CD4-positive, alpha-beta memory T cell (primary cell): ENCODE data around the gene PAQR7. TPM values are rescaled to one million over a fixed set of nuclear protein-coding genes. Genes with fewer than 3 reads are reported as not detected.

Experiments used
- CTCF ChIA-PET: fragments of 350-600 bp; sonication (Branson Sonifier 250); formaldehyde crosslinking; loops from one replicate; lab custom pipeline; 2021; ENCODE audit warnings: inconsistent platforms; ENCODE audit not compliant: partially characterized antibody; lab: Charles Lee
- POLR2A ChIA-PET: fragments of 350-600 bp; sonication (Branson Sonifier 250); formaldehyde crosslinking; loops from one replicate; lab custom pipeline; 2021; ENCODE audit not compliant: partially characterized antibody; lab: Charles Lee
- DNase-seq, 5 donors: peaks; one replicate each; pipeline versions ENCODE4 v3.0.0 to v3.0.0-alpha.2; 2020 to 2022; ENCODE audit warnings: mixed read lengths in 1 of 5
- H3K27ac ChIP-seq: one replicate; pipeline ENCODE4 v1.7.0; 2013; ENCODE audit warnings: low read depth, low read length
- H3K27me3 ChIP-seq: 2 replicates; pipeline ENCODE4 v1.7.0; 2013; ENCODE audit warnings: mild to moderate bottlenecking, low read length, moderate library complexity; ENCODE audit not compliant: insufficient read depth
- H3K36me3 ChIP-seq: 2 replicates; pipeline ENCODE4 v1.7.0; 2013; ENCODE audit warnings: mild to moderate bottlenecking, low read length, moderate library complexity; ENCODE audit not compliant: insufficient read depth
- H3K4me1 ChIP-seq: 2 replicates; pipeline ENCODE4 v1.7.0; 2013; ENCODE audit warnings: mild to moderate bottlenecking, low read length, moderate library complexity; ENCODE audit not compliant: insufficient read depth
- H3K4me3 ChIP-seq, 2 donors: one replicate each; pipeline ENCODE4 v1.7.0; 2013; ENCODE audit warnings: low read length in 2 of 2, mild to moderate bottlenecking in 1 of 2
- H3K9me3 ChIP-seq, 2 donors: one replicate each; pipeline ENCODE4 v1.7.0; 2013; ENCODE audit warnings: low read length in 2 of 2, control low read depth in 1 of 2; ENCODE audit not compliant: control insufficient read depth in 1 of 2
- H3K27ac Mint-ChIP-seq, 7 donors: one replicate each; pipeline ENCODE4 v1.8.0; 2020 to 2021; ENCODE audit warnings: mixed read lengths in 7 of 7, mild to moderate bottlenecking in 6 of 7, inconsistent platforms in 3 of 7, moderate library complexity in 3 of 7
- H3K27me3 Mint-ChIP-seq, 2 donors: one replicate each; pipeline ENCODE4 v1.8.0; 2020 to 2021; ENCODE audit warnings: mixed read lengths in 2 of 2
- H3K36me3 Mint-ChIP-seq, 2 donors: one replicate each; pipeline ENCODE4 v1.8.0; 2020 to 2021; ENCODE audit warnings: mixed read lengths in 2 of 2, inconsistent platforms in 1 of 2, mild to moderate bottlenecking in 1 of 2
- H3K4me1 Mint-ChIP-seq, 4 donors: one replicate each; pipeline ENCODE4 v1.8.0; 2020 to 2021; ENCODE audit warnings: mixed read lengths in 4 of 4, mild to moderate bottlenecking in 1 of 4
- H3K4me3 Mint-ChIP-seq, 8 donors: one replicate each; pipeline ENCODE4 v1.8.0; 2020 to 2021; ENCODE audit warnings: mixed read lengths in 8 of 8, mild to moderate bottlenecking in 7 of 8, moderate library complexity in 6 of 8, inconsistent platforms in 3 of 8
- H3K9me3 Mint-ChIP-seq, 8 donors: one replicate each; pipeline ENCODE4 v1.8.0; 2020 to 2021; ENCODE audit warnings: mixed read lengths in 8 of 8, mild to moderate bottlenecking in 5 of 8, inconsistent platforms in 3 of 8, moderate library complexity in 1 of 8
- intact Hi-C: fragments of 100-400 bp; cut with micrococcal nuclease; formaldehyde crosslinking; loops from one replicate; pipeline ENCODE4 v1.15.1; 2023
- polyA plus RNA-seq, 2 donors: library from polyadenylated mRNA; unstranded; fragments of 300-500 nt; fragmentation: Illumina TruSeq; gene quantifications; one replicate each; pipeline ENCODE4 v1.2.3, GENCODE V29; 2021
- total RNA-seq, 2 experiments: library from RNA; stranded (reverse); gene quantifications; one replicate each; pipeline ENCODE4 v1.2.3, GENCODE V29; 2021

Gene PAQR7, protein sequence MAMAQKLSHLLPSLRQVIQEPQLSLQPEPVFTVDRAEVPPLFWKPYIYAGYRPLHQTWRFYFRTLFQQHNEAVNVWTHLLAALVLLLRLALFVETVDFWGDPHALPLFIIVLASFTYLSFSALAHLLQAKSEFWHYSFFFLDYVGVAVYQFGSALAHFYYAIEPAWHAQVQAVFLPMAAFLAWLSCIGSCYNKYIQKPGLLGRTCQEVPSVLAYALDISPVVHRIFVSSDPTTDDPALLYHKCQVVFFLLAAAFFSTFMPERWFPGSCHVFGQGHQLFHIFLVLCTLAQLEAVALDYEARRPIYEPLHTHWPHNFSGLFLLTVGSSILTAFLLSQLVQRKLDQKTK
- total RNA-seq, result 1 to 10 TPM; 2.1 to 2.6 TPM
- under 1 TPM in 1 of 2 donors, not detected in 1; 0.29 TPM for polyA plus RNA-seq

DNA sequence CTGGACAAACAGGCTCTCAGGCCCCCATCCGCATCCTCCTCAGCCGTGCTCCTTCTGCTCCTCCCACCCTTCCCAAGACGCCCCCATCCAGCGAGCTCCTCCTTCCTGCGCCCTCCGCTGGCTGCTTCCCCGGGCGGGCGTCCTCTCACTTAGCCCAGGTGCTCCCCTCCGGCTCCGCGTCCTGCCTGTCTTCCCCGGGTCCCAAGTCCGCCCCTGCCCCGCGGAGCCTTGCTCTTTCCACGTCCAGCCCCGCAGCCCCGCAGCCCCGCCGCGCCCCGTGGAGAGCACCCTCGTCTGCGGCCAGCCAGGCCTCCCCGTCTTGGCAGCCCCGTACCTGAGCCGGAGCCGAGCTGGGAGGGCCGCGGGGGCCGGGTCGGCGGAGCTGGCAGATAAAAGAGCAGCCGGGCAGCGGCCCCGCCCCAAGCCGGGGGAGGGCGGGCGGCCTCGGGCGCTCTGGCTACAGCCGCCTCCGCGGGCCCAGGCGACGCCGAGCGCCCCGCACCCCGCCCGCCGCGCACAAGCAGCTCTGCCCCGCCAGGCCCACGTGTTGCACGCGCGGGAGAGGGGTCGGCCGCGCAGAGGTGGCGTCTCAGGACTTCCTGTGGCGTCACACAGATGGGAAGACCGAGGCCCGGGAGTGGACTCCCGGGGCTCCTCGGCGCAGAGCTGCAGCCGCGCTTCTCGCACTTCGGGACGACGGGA, at the start of gene PAQR7:
Gene PAQR7 (minus strand): TSS at position 555 of the 702 bp plus-strand sequence. CDS start 11,869 bp downstream, outside the sequence.
- POLR2A ChIA-PET, result interaction anchor here (0.8 to 2.8 kb wide), 11 partner anchors 11 to 557 kb away, joined by 3 to 36 read pairs (median 4); partner anchors contain the start of genes AUNIP, MTFR1L and PAFAH2

DNA sequence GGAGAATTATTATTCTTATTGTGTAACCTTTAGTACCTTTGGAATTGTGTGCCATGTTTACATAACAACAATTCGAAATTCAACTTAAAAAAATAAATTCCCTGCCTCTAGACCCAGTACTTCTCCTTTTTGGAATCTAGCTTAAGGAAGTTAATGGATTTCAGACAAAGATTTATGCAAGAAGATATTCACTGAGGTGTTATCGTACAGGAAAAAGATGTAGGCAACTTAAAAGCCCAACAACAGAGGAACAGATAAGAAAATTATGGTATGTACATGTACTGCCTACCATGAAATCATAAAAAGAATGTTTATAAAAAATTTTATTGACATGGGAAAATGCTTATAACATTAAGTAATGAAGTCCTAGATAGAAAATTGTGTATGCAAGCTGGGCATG, 48.9 kb upstream of the PAQR7 start:
- no peaks in the 10 kb centered on the region for H3K9me3 Mint-ChIP-seq
- Histone ChIP-seq H3K36me3 (no peaks in the 10 kb centered on the region), H3K27ac (no peak overlapping the region), H3K4me3 (no peak overlapping the region), H3K27me3 (no peaks in the 10 kb centered on the region), H3K4me1 (peaks cover 22% of the 10 kb centered on the region), H3K9me3 (no peaks in the 10 kb centered on the region)
- no peak overlapping the region for H3K4me3 Mint-ChIP-seq
- peak overlapping the region in 1 of 7 donors; percentile 4 for H3K27ac Mint-ChIP-seq
- no peaks in the 10 kb centered on the region for H3K36me3 Mint-ChIP-seq
- ChIA-PET CTCF (interaction anchor here (0.9 to 2.0 kb wide), 3 partner anchors 10 to 73 kb away, joined by 3 to 7 read pairs (median 5); partner anchors contain the start of gene PAFAH2), POLR2A (interaction anchor here (0.9 kb wide), 1 partner anchor 46 kb away, joined by 3 read pairs; no protein-coding TSS in a partner anchor)
- H3K27me3 Mint-ChIP-seq, result peaks cover 2 to 3% of the 10 kb centered on the region in 2 donors
- DNase-seq, result no peak
- H3K4me1 Mint-ChIP-seq, result peaks cover 13 to 26% (median 15%) of the 10 kb centered on the region in 4 donors
- intact Hi-C loops, result no loop called here

More for the DNA sequence above, at the start of gene PAQR7:
- peak within 1 kb of the TSS; percentile 80 to 88 (median 84) for H3K4me3 Mint-ChIP-seq
- peak within 1 kb of the TSS; percentile 13 to 89 (median 73) for H3K27ac Mint-ChIP-seq
- peaks cover 4 to 13% (median 6%) of the 10 kb centered on the region in 4 donors for H3K4me1 Mint-ChIP-seq
- no peaks in the 10 kb centered on the region for H3K27me3 Mint-ChIP-seq
- DNase-seq, result peak; percentile 55 to 65 (median 59)
- no peaks in the 10 kb centered on the region for H3K36me3 ChIP-seq
- H3K9me3 ChIP-seq, result no peaks in the 10 kb centered on the region
- no peaks in the 10 kb centered on the region for H3K36me3 Mint-ChIP-seq
- peaks cover 10% of the 10 kb centered on the region for H3K4me1 ChIP-seq
- intact Hi-C loops, result loop anchor here (1.0 to 2.0 kb wide), 2 partner anchors 17 to 55 kb away; partner anchors contain the start of gene AUNIP
- peak within 1 kb of the TSS in 1 of 2 donors; percentile 51 for H3K4me3 ChIP-seq
- peak within 1 kb of the TSS; percentile 17 for H3K27ac ChIP-seq
- H3K9me3 Mint-ChIP-seq, result no peaks in the 10 kb centered on the region
- CTCF ChIA-PET, result interaction anchor here (0.6 to 2.0 kb wide), 8 partner anchors 9 to 1627 kb away, joined by 3 to 8 read pairs (median 3); no protein-coding TSS in a partner anchor
- H3K27me3 ChIP-seq, result no peaks in the 10 kb centered on the region

GRCh38 chr1:25922971-25923552, 47.6 kb upstream of the PAQR7 start:
- no peak overlapping the region for H3K27ac ChIP-seq
- CTCF ChIA-PET, result interaction anchor here (0.7 to 3.7 kb wide), 6 partner anchors 19 to 74 kb away, joined by 3 to 22 read pairs (median 4); partner anchors contain the start of gene PAFAH2
- Mint-ChIP-seq H3K4me3 (peak overlapping the region; percentile 74 to 90 (median 83)), H3K9me3 (no peaks in the 10 kb centered on the region), H3K27me3 (peaks cover 2 to 3% of the 10 kb centered on the region in 2 donors), H3K4me1 (peaks cover 15 to 29% (median 18%) of the 10 kb centered on the region in 4 donors), H3K27ac (peak overlapping the region in 5 of 7 donors; percentile 18 to 76 (median 35)), H3K36me3 (no peaks in the 10 kb centered on the region)
- peak overlapping the region; percentile 17 to 54 for H3K4me3 ChIP-seq
- no peaks in the 10 kb centered on the region for H3K36me3 ChIP-seq
- H3K9me3 ChIP-seq, result no peaks in the 10 kb centered on the region
- no peaks in the 10 kb centered on the region for H3K27me3 ChIP-seq
- intact Hi-C loops, result loop anchor here (2.0 kb wide), 1 partner anchor 16 kb away; the partner anchor contains the start of gene STMN1
- H3K4me1 ChIP-seq, result peaks cover 29% of the 10 kb centered on the region
- DNase-seq, result peak in 1 of 5 donors; percentile 45
- POLR2A ChIA-PET, result interaction anchor here (1.0 to 3.9 kb wide), 10 partner anchors 11 to 74 kb away, joined by 3 to 23 read pairs (median 5); partner anchors contain the start of gene PAFAH2

- H3K4me1 Mint-ChIP-seq, result peaks cover 19 to 33% (median 23%) of the 10 kb centered on the region in 4 donors
- H3K9me3 Mint-ChIP-seq, result no peaks in the 10 kb centered on the region
- H3K4me1 ChIP-seq, result peaks cover 36% of the 10 kb centered on the region
- H3K27ac Mint-ChIP-seq, result peak overlapping the region; percentile 49 to 90 (median 65)
- no peaks in the 10 kb centered on the region for H3K36me3 Mint-ChIP-seq
- CTCF ChIA-PET, result interaction anchor here (0.7 to 3.7 kb wide), 6 partner anchors 18 to 75 kb away, joined by 3 to 22 read pairs (median 4); partner anchors contain the start of gene PAFAH2
- no peak overlapping the region for H3K27ac ChIP-seq
- H3K27me3 ChIP-seq, result no peaks in the 10 kb centered on the region
- H3K4me3 Mint-ChIP-seq, result peak overlapping the region; percentile 85 to 92 (median 88)
- no peaks in the 10 kb centered on the region for H3K36me3 ChIP-seq
- POLR2A ChIA-PET, result interaction anchor here (0.7 to 3.9 kb wide), 12 partner anchors 12 to 75 kb away, joined by 3 to 23 read pairs (median 4); partner anchors contain the start of gene PAFAH2
- H3K4me3 ChIP-seq, result peak overlapping the region; percentile 17 to 54
- DNase-seq, result peak; percentile 46 to 60 (median 57)
- H3K9me3 ChIP-seq, result no peaks in the 10 kb centered on the region
- intact Hi-C loops, result loop anchor here (2.0 kb wide), 1 partner anchor 16 kb away; the partner anchor contains the start of gene STMN1
- peaks cover 2 to 3% of the 10 kb centered on the region in 2 donors for H3K27me3 Mint-ChIP-seq
Measured at GRCh38 chr1:25922056-25922970, 46.8 kb upstream of the PAQR7 start.

GRCh38 chr1:25918615-25919014, 43.1 kb upstream of the PAQR7 start:
- Mint-ChIP-seq H3K9me3 (no peaks in the 10 kb centered on the region), H3K4me3 (peak overlapping the region in 1 of 8 donors; percentile 17), H3K4me1 (peaks cover 16 to 30% (median 21%) of the 10 kb centered on the region in 4 donors), H3K36me3 (no peaks in the 10 kb centered on the region), H3K27ac (no peak overlapping the region), H3K27me3 (peaks cover 2 to 3% of the 10 kb centered on the region in 2 donors)
- CTCF ChIA-PET, result interaction anchor here (1.5 to 1.8 kb wide), 2 partner anchors 23 to 79 kb away, joined by 5 to 10 read pairs; partner anchors contain the start of gene PAFAH2
- intact Hi-C loops, result no loop called here
- DNase-seq, result no peak
- no peak overlapping the region for H3K27ac ChIP-seq
- H3K9me3 ChIP-seq, result no peaks in the 10 kb centered on the region
- POLR2A ChIA-PET, result interaction anchor here (0.7 kb wide), 1 partner anchor 12 kb away, joined by 3 read pairs; no protein-coding TSS in a partner anchor
- no peaks in the 10 kb centered on the region for H3K36me3 ChIP-seq
- H3K27me3 ChIP-seq, result no peaks in the 10 kb centered on the region
- H3K4me1 ChIP-seq, result peaks cover 34% of the 10 kb centered on the region
- H3K4me3 ChIP-seq, result no peak overlapping the region
